Measurements from ENCODE around the gene CAB39L.

- TF ChIP-seq, protein P1, sequence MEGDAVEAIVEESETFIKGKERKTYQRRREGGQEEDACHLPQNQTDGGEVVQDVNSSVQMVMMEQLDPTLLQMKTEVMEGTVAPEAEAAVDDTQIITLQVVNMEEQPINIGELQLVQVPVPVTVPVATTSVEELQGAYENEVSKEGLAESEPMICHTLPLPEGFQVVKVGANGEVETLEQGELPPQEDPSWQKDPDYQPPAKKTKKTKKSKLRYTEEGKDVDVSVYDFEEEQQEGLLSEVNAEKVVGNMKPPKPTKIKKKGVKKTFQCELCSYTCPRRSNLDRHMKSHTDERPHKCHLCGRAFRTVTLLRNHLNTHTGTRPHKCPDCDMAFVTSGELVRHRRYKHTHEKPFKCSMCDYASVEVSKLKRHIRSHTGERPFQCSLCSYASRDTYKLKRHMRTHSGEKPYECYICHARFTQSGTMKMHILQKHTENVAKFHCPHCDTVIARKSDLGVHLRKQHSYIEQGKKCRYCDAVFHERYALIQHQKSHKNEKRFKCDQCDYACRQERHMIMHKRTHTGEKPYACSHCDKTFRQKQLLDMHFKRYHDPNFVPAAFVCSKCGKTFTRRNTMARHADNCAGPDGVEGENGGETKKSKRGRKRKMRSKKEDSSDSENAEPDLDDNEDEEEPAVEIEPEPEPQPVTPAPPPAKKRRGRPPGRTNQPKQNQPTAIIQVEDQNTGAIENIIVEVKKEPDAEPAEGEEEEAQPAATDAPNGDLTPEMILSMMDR (IDR thresholded peaks at IDR 0.05): no peak
- no peak for TF ChIP-seq POLR2A (IDR thresholded peaks at IDR 0.05)
These were observed 155.9 kb downstream of the CAB39L start for GRCh38 chr13:49287995-49288394.
